Measurements from ENCODE around the gene IL1RAPL1.

The IL1RAPL1 gene

DNA sequence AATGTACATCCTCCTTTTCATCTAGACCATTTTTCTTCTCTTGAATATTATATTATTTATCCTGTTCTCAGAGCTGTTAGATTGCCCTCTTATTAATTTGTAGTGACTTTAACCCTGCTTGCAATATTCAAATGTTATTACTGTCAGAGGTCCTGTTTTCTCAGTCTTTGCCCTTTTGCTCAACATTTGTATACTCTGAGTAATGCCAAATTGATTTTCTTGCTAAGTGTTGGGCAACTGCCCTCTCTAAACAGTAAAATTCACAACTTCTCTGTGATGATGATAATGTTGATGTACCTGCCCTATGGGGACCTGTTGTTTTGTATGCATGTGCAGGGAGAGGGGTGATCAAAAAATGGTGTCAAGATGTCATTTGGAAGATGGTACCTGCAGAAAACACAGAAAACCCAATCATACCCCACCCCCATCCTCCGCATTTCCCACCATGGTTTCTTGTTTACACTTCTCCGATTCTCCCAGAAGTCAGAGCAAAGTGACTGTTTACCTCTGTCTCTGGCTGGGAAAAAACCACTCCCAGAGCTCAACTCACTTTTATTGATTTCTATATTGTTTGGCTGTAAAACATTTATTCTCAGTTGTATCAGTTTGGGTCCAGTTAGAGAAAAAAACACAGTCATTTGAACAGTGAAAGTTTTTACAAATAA is 694.0 kb downstream of the IL1RAPL1 start:
- no peak overlapping the region for H3K4me2 ChIP-seq (ENCODE audit: low read depth, low read length, poor library complexity, severe bottlenecking)

GRCh38 chrX:29285664-29286063 is 698.4 kb downstream of the IL1RAPL1 start:
- no peak overlapping the region for H3K4me3 ChIP-seq (ENCODE audit: low read length, poor library complexity, severe bottlenecking)
- no peaks in the 10 kb centered on the region for H3K36me3 ChIP-seq (ENCODE audit: insufficient read depth, low read length)
- no peak overlapping the region for H3K9ac ChIP-seq (ENCODE audit: low read depth, low read length, poor library complexity, severe bottlenecking)
- no peaks in the 10 kb centered on the region for H3K9me3 ChIP-seq (ENCODE audit: insufficient read depth, low read depth, low read length)
- TF ChIP-seq, protein P1, sequence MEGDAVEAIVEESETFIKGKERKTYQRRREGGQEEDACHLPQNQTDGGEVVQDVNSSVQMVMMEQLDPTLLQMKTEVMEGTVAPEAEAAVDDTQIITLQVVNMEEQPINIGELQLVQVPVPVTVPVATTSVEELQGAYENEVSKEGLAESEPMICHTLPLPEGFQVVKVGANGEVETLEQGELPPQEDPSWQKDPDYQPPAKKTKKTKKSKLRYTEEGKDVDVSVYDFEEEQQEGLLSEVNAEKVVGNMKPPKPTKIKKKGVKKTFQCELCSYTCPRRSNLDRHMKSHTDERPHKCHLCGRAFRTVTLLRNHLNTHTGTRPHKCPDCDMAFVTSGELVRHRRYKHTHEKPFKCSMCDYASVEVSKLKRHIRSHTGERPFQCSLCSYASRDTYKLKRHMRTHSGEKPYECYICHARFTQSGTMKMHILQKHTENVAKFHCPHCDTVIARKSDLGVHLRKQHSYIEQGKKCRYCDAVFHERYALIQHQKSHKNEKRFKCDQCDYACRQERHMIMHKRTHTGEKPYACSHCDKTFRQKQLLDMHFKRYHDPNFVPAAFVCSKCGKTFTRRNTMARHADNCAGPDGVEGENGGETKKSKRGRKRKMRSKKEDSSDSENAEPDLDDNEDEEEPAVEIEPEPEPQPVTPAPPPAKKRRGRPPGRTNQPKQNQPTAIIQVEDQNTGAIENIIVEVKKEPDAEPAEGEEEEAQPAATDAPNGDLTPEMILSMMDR (conservative IDR thresholded peaks at IDR 0.05; ENCODE audit: low read length), result no peak
- TF ChIP-seq EZH2phosphoT487 (IDR thresholded peaks at IDR 0.05; ENCODE audit: borderline replicate concordance), result no peak
- H3K27me3 ChIP-seq (ENCODE audit: insufficient read depth, low read length, poor library complexity, severe bottlenecking), result no peaks in the 10 kb centered on the region
- H3K4me1 ChIP-seq (ENCODE audit: insufficient read depth, low read length, poor library complexity, severe bottlenecking), result no peaks in the 10 kb centered on the region
- no peaks in the 10 kb centered on the region for H4K20me1 ChIP-seq (ENCODE audit: insufficient read depth, low read length, poor library complexity, severe bottlenecking)
- H3F3A ChIP-seq (ENCODE audit: low read depth), result no peaks in the 10 kb centered on the region
- H3K4me2 ChIP-seq (ENCODE audit: low read depth, low read length, poor library complexity, severe bottlenecking), result no peak overlapping the region
- no peaks in the 10 kb centered on the region for H3K79me2 ChIP-seq (ENCODE audit: insufficient read depth, low read length)
- no peak overlapping the region for H2AFZ ChIP-seq (ENCODE audit: low read length)
- H3K9me2 ChIP-seq (replicated peaks; ENCODE audit: low read depth, low read length), result no peaks in the 10 kb centered on the region

More for the DNA sequence above, 694.0 kb downstream of the IL1RAPL1 start:
- Histone ChIP-seq H3K79me2 (ENCODE audit: insufficient read depth, low read length) (no peaks in the 10 kb centered on the region), H4K20me1 (ENCODE audit: insufficient read depth, low read length, poor library complexity, severe bottlenecking) (no peaks in the 10 kb centered on the region), H3K4me3 (ENCODE audit: low read length, poor library complexity, severe bottlenecking) (no peak overlapping the region), H3F3A (ENCODE audit: low read depth) (no peaks in the 10 kb centered on the region), H3K4me1 (ENCODE audit: insufficient read depth, low read length, poor library complexity, severe bottlenecking) (no peaks in the 10 kb centered on the region), H3K27me3 (ENCODE audit: insufficient read depth, low read length, poor library complexity, severe bottlenecking) (no peaks in the 10 kb centered on the region), H3K9me3 (ENCODE audit: insufficient read depth, low read depth, low read length) (no peaks in the 10 kb centered on the region), H2AFZ (ENCODE audit: low read length) (no peak overlapping the region), H3K36me3 (ENCODE audit: insufficient read depth, low read length) (no peaks in the 10 kb centered on the region), H3K9me2 (replicated peaks; ENCODE audit: low read depth, low read length) (no peaks in the 10 kb centered on the region), H3K9ac (ENCODE audit: low read depth, low read length, poor library complexity, severe bottlenecking) (no peak overlapping the region)
- TF ChIP-seq, protein P1 (conservative IDR thresholded peaks at IDR 0.05; ENCODE audit: low read length), result no peak
- TF ChIP-seq EZH2phosphoT487 (IDR thresholded peaks at IDR 0.05; ENCODE audit: borderline replicate concordance), result no peak

DNA sequence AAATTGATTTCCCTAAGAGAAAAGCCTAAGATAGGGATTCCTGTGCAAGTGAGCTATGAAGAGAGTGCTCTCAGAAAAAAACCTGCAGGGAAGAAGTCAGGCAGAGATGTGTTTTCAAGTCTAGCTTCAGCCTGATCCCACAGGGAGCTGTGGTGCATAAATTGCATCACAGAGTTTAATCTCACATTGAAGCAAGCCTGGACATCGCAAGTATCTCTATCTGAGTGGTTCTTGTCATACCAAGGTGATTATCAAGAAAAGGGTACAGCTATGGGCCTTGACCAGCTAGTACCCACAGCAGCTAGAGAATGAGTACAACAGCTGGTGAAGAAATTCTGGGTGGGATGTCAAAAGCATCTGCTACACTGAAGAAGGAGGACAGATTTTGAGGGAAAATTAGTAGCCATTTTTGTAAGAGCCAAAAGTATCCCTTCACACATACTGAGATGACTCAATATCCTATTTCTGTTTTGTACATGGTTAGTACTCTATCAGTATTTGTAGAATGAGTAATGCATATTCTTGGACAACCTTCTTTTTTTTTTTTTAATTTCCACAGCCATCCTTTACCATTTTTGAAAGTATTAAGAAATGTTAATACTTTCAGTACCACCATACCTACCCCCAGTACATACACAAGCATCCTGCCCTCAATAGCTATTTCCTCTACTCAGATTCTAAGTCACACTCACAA is 708.9 kb downstream of the IL1RAPL1 start:
- H3K9ac ChIP-seq (ENCODE audit: low read depth, low read length, poor library complexity, severe bottlenecking), result no peak overlapping the region
- no peak for TF ChIP-seq EZH2phosphoT487 (IDR thresholded peaks at IDR 0.05; ENCODE audit: borderline replicate concordance)
- TF ChIP-seq, protein P1 (conservative IDR thresholded peaks at IDR 0.05; ENCODE audit: low read length), result no peak
- no peaks in the 10 kb centered on the region for H3K9me3 ChIP-seq (ENCODE audit: insufficient read depth, low read depth, low read length)
- no peaks in the 10 kb centered on the region for H3K27me3 ChIP-seq (ENCODE audit: insufficient read depth, low read length, poor library complexity, severe bottlenecking)
- no peaks in the 10 kb centered on the region for H4K20me1 ChIP-seq (ENCODE audit: insufficient read depth, low read length, poor library complexity, severe bottlenecking)
- H2AFZ ChIP-seq (ENCODE audit: low read length), result no peak overlapping the region
- no peak overlapping the region for H3K4me3 ChIP-seq (ENCODE audit: low read length, poor library complexity, severe bottlenecking)
- no peaks in the 10 kb centered on the region for H3F3A ChIP-seq (ENCODE audit: low read depth)
- no peaks in the 10 kb centered on the region for H3K79me2 ChIP-seq (ENCODE audit: insufficient read depth, low read length)
- no peaks in the 10 kb centered on the region for H3K9me2 ChIP-seq (replicated peaks; ENCODE audit: low read depth, low read length)
- no peak overlapping the region for H3K4me2 ChIP-seq (ENCODE audit: low read depth, low read length, poor library complexity, severe bottlenecking)
- no peaks in the 10 kb centered on the region for H3K4me1 ChIP-seq (ENCODE audit: insufficient read depth, low read length, poor library complexity, severe bottlenecking)
- no peaks in the 10 kb centered on the region for H3K36me3 ChIP-seq (ENCODE audit: insufficient read depth, low read length)
